ENCODE data around the gene NDUFAB1. TPM values are rescaled to one million over a fixed set of nuclear protein-coding genes. Genes with fewer than 3 reads are reported as not detected.
"Not testable (repeated sequence)": the region's sequence is repeated elsewhere in the genome, so short reads cannot be mapped to it uniquely, and the experiment has no call there.

Gene NDUFAB1
- total RNA-seq = 108 TPM

GRCh38 chr16:23595951-23596720 lies at the start of gene NDUFAB1:
NDUFAB1 (minus strand) TSS chr16:23596316; CDS start chr16:23596290, 26 bp downstream.
- DNase-seq (ENCODE audit: low spot score in 2 of 2) = peak; percentile 91 to 92
- no peak for FAIRE-seq

GRCh38 chr16:23642246-23642774 lies 46.2 kb upstream of the NDUFAB1 start:
- DNase-seq (ENCODE audit: low spot score in 2 of 2) = no peak
- FAIRE-seq = no peak

GRCh38 chr16:23640931-23641765 lies 45.0 kb upstream of the NDUFAB1 start, which contains the start of the genes DCTN5 and PALB2:
DCTN5 (plus strand) TSS chr16:23641466; CDS start chr16:23641543, 77 bp downstream.
PALB2 (minus strand) TSS chr16:23641310; CDS start chr16:23641157, 153 bp downstream.
- FAIRE-seq = no peak

DNA sequence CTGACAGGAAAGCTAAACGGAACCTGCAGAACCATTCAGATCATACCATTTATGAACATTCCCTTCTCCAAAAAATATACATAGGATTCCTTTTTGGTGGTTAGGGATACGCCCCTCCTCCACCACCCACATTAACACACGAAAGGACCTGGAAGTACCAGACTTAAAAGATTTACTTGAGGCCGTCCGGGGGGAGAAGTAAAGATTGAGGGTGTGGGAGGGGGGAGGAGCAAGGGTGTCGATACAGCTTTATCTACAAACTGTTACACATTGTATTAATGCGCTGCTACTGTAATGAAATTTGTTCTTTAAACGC lies 44.5 kb upstream of the NDUFAB1 start:
- no peak for FAIRE-seq
- peak; percentile 10 to 18 for DNase-seq (ENCODE audit: low spot score in 2 of 2)

More at GRCh38 chr16:23640931-23641765, 45.0 kb upstream of the NDUFAB1 start, which contains the start of the genes DCTN5 and PALB2:
- DNase-seq (ENCODE audit: low spot score in 2 of 2) = peak; percentile 80 to 95

DNA sequence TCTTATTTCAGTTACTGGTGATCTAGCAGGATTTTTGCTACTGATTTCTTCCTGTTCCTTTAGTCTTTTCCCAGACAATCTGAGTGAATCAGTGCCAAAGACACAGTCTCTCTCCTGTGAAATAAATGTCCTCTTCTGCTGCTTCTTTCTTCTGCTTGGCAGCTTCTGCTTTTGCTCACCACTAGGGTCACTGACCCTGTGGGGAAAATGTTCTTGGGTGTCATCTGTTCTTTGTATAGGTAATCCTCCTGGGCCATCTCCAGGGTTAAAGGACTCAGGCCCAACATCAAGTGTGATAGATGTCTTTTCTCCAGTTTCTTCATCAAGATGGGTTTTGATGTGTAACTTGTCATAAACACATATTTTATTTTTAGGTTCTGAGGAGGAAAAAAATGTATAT lies 39.8 kb upstream of the NDUFAB1 start:
- no peak for DNase-seq (ENCODE audit: low spot score in 2 of 2)
- FAIRE-seq = no peak

DNA sequence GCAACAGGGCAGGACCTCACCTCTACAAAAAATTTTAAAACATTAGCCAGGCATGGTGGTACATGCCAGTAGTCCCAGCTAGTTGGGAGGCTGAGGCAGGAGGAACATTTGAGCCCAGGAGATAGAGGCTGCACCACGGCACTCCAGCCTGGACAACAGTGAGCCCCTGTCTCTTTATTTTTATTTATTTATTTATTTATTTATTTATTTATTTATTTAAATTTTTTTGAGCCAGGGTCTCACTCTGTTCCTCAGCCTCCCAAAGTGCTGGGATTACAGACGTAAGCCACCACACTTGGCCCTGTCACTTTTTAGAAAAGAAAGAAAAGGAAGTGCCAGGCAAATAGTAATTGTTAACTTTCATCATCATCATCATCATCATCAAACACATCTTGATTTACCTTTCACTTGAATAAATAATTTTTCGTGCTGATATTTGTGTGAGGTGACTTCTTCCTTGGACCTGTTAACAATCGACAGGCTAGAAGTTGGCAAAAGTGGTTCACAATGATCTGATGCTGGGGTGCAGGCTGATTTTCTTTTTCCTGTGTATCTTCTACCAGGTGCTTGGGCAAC lies 38.4 kb upstream of the NDUFAB1 start:
- FAIRE-seq (no peak), DNase-seq (ENCODE audit: low spot score in 2 of 2) (no peak)

DNA sequence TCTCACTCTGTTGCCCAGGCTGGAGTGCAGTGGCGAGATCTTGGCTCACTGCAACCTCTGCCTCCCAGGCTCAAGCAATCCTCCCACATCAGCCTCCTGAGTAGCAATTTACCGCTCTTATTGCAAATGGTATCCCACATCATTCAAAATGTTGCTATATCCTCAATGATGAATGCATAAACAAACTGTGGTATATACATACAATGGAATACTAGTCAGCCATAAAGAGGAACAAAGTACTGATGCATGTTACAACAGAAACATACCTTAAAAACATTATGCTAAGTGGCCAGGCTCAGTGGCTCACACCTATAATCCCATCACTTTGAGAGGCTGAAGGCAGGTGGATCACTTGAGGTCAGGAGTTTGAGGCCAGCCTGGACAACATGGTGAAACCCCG lies 35.8 kb upstream of the NDUFAB1 start:
- not testable (repeated sequence) for DNase-seq (ENCODE audit: low spot score in 2 of 2); FAIRE-seq

- DNase-seq (ENCODE audit: low spot score in 2 of 2) (no peak), FAIRE-seq (no peak)
Measured at GRCh38 chr16:23629516-23629915, 33.4 kb upstream of the NDUFAB1 start.

DNA sequence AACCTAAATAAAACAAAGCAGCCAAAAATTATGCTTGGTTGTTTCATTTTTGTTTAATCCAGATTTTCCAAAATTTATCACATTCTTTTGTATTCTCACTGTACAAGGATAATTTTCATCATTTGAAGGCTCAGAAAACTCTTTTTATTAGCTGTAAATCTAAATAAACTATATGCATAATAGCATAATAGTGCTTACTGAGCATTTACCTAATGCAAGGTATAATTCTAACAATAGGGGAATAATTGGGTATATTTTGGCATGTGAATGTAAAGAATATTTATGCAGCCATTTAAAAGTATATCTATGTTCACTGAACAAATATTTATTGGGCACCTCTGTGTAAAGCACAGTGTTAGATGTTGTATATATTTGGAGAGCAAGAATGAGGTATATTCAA lies 28.0 kb upstream of the NDUFAB1 start:
- no peak for DNase-seq (ENCODE audit: low spot score in 2 of 2)
- no peak for FAIRE-seq

GRCh38 chr16:23615805-23616204 lies 19.7 kb upstream of the NDUFAB1 start:
- no peak for FAIRE-seq
- no peak for DNase-seq (ENCODE audit: low spot score in 2 of 2)

DNA sequence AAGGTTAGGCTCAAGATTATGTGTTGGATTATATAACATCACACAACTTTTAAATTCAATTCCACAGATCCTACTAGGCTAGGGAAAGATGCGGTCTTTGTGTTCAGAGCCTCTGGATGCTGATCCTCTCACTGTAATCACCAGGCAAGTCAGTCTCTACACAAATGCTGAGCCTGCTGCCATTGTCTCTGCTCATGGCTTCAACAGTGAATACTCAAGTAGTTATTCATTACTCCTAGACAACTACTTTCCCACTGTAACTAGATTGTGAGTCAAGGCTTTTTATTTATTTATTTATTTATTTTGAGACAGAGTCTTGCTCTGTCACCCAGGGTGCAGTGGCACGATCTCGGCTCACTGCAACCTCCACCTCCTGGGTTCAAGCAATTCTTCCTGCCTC lies 15.8 kb upstream of the NDUFAB1 start:
- DNase-seq (ENCODE audit: low spot score in 2 of 2) (no peak), FAIRE-seq (no peak)

DNA sequence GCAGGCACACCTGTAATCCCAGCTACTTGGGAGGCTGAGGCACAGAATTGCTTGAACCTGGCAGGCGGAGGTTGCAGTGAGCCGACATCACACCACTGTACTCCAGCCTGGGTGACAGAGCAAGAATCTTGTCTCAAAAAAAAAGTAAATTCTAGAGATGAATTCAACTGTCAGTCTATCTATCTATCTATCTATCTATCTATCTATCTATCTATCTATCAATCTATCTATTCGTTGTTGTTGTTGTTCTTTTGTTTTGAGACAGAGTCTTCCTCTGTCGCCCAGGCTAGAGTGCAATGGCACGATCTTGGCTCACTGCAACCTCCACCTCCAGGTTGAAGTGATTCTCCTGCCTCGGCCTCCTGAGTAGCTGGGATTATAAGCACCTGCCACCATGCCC lies 14.8 kb upstream of the NDUFAB1 start:
- not testable (repeated sequence) for DNase-seq (ENCODE audit: low spot score in 2 of 2); FAIRE-seq

DNA sequence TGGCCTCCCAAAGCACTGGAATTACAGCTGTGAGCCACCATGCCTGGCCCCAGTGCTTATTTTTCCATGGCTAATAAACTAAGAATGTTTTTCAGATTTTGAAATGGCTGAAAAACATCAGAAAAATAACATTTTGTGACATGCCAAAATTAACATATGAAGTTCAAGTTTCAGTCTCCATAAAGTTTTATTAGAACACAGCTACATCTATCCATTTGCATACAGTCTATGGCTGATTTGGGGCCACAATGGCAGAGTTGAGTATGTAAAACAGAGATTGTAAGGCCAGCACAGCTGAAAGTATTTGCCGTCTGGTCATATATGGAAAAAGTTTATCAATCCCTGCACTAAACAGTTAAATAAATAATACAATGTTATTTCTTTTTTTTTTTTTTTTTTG lies 13.8 kb upstream of the NDUFAB1 start:
- no peak for FAIRE-seq
- DNase-seq (ENCODE audit: low spot score in 2 of 2) = no peak

DNA sequence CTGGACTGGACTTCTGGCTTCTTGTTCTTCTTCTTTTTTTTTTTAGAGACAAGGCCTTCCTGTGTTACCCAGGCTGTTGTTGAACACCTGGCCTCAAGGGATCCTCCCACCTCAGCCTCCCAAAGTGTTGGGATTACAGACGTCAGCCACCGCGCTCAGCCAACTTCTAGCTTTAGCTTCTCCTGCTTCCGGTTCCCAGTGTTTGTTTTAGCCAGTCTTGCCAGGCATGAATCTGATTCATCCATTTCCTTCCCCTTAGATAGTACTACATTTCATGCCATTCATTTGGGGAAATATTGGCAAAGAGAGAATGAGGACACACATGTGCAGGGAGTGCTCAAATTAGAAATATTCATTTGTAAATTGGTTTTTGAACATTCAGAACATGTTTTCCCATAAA lies 12.1 kb upstream of the NDUFAB1 start:
- FAIRE-seq (no peak), DNase-seq (ENCODE audit: low spot score in 2 of 2) (no peak)

DNA sequence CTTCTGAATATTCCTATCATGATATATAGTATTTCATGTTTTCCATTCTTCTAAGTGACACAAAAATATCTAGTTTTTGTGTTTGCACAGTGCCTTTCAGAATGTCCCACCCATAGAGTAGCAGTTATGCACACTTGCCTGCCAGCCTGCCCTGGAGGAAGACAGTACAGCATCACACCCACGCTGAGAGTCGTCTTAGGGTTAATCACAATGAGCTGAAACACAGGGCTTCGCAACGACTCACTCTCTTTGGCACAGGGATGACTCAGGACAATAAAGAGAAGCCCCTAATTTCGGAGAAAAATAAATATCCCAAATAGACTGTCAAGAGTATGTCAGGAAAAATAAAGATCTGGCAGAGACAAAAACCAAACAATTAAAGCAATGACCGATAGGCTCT lies 11.6 kb upstream of the NDUFAB1 start:
- FAIRE-seq (no peak), DNase-seq (ENCODE audit: low spot score in 2 of 2) (no peak)

- DNase-seq (ENCODE audit: low spot score in 2 of 2) (no peak), FAIRE-seq (no peak)
Measured at GRCh38 chr16:23597003-23597756, 1.1 kb upstream of the NDUFAB1 start.

- FAIRE-seq = no peak
- peak in 1 of 2 donors; percentile 33 for DNase-seq (ENCODE audit: low spot score in 2 of 2)
Measured at GRCh38 chr16:23595246-23595950, 718 bp downstream of the NDUFAB1 start.

DNA sequence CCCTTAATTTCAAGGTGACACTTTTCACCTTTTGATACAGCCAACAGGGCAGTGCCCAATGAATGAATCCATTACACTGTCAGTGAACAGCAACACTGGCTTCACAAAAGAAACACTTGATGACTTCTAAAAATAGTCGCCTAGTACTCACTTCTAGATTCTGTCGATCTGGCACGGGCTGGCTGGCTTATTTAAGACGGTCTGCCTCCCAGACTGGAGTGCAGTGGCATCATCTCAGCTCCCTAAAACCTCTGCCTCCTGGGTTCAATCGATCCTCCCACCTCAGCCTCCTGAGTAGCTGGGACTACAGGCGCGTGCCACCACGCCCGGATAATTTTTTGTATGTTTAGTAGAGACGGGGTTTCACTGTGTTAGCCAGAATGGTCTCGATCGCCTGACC lies 1.9 kb downstream of the NDUFAB1 start:
- DNase-seq (ENCODE audit: low spot score in 2 of 2) = no peak
- FAIRE-seq = no peak

GRCh38 chr16:23590181-23590580 lies 5.9 kb downstream of the NDUFAB1 start:
- FAIRE-seq = no peak
- no peak for DNase-seq (ENCODE audit: low spot score in 2 of 2)

DNA sequence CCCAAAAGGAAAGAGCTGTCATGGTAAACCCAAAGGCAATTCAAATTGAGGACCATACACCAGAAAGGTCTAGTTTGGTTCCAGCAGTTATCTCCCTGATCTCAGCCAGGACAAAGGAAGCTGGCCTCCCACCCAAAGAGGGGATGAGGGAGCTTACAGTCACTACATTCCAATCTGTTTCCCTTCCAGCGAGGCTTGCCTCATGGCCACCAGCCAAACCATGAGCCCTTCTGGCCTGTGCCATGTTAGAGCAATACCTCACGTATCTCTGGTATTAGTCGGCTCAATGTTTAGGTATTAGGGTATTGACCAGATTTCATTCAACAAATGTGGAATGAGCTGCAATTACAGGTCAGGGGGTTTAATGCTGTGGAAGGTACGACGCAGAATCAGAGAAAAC lies 8.4 kb downstream of the NDUFAB1 start:
- FAIRE-seq = no peak
- no peak for DNase-seq (ENCODE audit: low spot score in 2 of 2)

All from frontal cortex (tissue), 4 donors.